Measurements from ENCODE around the gene PEX7. TPM values are rescaled to one million over a fixed set of nuclear protein-coding genes. Genes with fewer than 3 reads are reported as not detected.
A peak's percentile ranks its signal among the peaks of the same experiment; 100 is the strongest.
"Not testable (repeated sequence)": the region's sequence is repeated elsewhere in the genome, so short reads cannot be mapped to it uniquely, and the experiment has no call there.

Gene PEX7
- total RNA-seq, 1 experiment from 2014 or later: 8.1 TPM

GRCh38 chr6:136873748-136874147 is 51.4 kb downstream of the PEX7 start:
- H3K36me3 ChIP-seq (ENCODE audit: control insufficient read depth in 1 of 2, insufficient read depth in 2 of 2, low read length in 2 of 2): peaks cover 0 to 23% of the 10 kb centered on the region in 2 experiments; a peak in 2 of 4 replicates
- H3K9ac ChIP-seq (ENCODE audit: low read length): no peak overlapping the region
- H3K79me2 ChIP-seq (ENCODE audit: insufficient read depth, low read length): no peaks in the 10 kb centered on the region
- POLR2A ChIA-PET: no interaction called here
- H3K4me3 ChIP-seq (replicated peaks in 1 of 2; ENCODE audit: low read depth in 1 of 2, low read length in 2 of 2): no peak overlapping the region
- peaks cover 0 to 11% of the 10 kb centered on the region in 2 experiments; a peak in 1 of 4 replicates for H3K9me3 ChIP-seq (ENCODE audit: control insufficient read depth in 1 of 2, insufficient read depth in 1 of 2, low read depth in 1 of 2, low read length in 2 of 2)
- DNase-seq (ENCODE audit: low read depth, low spot score): peak; percentile 12
- H3K9me2 ChIP-seq (ENCODE audit: insufficient read depth): no peaks in the 10 kb centered on the region
- no peak overlapping the region for H3K27ac ChIP-seq (ENCODE audit: low read depth, low read length)
- H4K20me1 ChIP-seq (ENCODE audit: insufficient read depth): no peaks in the 10 kb centered on the region
- no peaks in the 10 kb centered on the region for H3K4me1 ChIP-seq (ENCODE audit: control insufficient read depth in 1 of 2, insufficient read depth in 2 of 2, low read length in 2 of 2)
- no TSS peak for BruUV-seq (replicated peaks)
- ATAC-seq: no peak
- CTCF ChIA-PET: no interaction called here
- no peak overlapping the region for H2AFZ ChIP-seq (ENCODE audit: low read depth, low read length, poor library complexity, severe bottlenecking)
- H3K27me3 ChIP-seq (ENCODE audit: insufficient read depth, low read length): no peaks in the 10 kb centered on the region
- TF ChIP-seq CEBPB (IDR thresholded peaks at IDR 0.05; ENCODE audit: low read depth) (no peak), CBX3 (IDR thresholded peaks at IDR 0.05; ENCODE audit: low read depth) (no peak), POLR2AphosphoS5 (IDR thresholded peaks at IDR 0.05; ENCODE audit: low read depth, low read length) (no peak), YY1 (IDR thresholded peaks at IDR 0.05; ENCODE audit: extremely low read depth, insufficient replicate concordance, low read depth, low read length) (no peak), POLR2A (IDR thresholded peaks at IDR 0.05; ENCODE audit: borderline replicate concordance, extremely low read depth, insufficient read depth, insufficient read length) (no peak), EGR1 (IDR thresholded peaks at IDR 0.05; ENCODE audit: low read depth) (no peak), SP1 (IDR thresholded peaks at IDR 0.05; ENCODE audit: low read depth) (no peak), ELF1 (IDR thresholded peaks at IDR 0.05; ENCODE audit: borderline replicate concordance, low read depth) (no peak), RAD21 (IDR thresholded peaks at IDR 0.05; ENCODE audit: low read depth) (no peak), FOSL1 (IDR thresholded peaks at IDR 0.05; ENCODE audit: low read depth) (no peak), MAX (IDR thresholded peaks at IDR 0.05) (no peak)
- TF ChIP-seq, protein P1, sequence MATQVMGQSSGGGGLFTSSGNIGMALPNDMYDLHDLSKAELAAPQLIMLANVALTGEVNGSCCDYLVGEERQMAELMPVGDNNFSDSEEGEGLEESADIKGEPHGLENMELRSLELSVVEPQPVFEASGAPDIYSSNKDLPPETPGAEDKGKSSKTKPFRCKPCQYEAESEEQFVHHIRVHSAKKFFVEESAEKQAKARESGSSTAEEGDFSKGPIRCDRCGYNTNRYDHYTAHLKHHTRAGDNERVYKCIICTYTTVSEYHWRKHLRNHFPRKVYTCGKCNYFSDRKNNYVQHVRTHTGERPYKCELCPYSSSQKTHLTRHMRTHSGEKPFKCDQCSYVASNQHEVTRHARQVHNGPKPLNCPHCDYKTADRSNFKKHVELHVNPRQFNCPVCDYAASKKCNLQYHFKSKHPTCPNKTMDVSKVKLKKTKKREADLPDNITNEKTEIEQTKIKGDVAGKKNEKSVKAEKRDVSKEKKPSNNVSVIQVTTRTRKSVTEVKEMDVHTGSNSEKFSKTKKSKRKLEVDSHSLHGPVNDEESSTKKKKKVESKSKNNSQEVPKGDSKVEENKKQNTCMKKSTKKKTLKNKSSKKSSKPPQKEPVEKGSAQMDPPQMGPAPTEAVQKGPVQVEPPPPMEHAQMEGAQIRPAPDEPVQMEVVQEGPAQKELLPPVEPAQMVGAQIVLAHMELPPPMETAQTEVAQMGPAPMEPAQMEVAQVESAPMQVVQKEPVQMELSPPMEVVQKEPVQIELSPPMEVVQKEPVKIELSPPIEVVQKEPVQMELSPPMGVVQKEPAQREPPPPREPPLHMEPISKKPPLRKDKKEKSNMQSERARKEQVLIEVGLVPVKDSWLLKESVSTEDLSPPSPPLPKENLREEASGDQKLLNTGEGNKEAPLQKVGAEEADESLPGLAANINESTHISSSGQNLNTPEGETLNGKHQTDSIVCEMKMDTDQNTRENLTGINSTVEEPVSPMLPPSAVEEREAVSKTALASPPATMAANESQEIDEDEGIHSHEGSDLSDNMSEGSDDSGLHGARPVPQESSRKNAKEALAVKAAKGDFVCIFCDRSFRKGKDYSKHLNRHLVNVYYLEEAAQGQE (IDR thresholded peaks at IDR 0.05; ENCODE audit: low read depth): no peak
- no peak overlapping the region for H3K4me2 ChIP-seq (ENCODE audit: low read length)
- intact Hi-C loops (cut with micrococcal nuclease): no loop called here
- RAD21 ChIA-PET (ENCODE audit: low non-redundant PET in 1 of 2, low total read pairs in 2 of 2, uncharacterized antibody in 2 of 2, unreplicated experiment in 2 of 2): no interaction called here

DNA sequence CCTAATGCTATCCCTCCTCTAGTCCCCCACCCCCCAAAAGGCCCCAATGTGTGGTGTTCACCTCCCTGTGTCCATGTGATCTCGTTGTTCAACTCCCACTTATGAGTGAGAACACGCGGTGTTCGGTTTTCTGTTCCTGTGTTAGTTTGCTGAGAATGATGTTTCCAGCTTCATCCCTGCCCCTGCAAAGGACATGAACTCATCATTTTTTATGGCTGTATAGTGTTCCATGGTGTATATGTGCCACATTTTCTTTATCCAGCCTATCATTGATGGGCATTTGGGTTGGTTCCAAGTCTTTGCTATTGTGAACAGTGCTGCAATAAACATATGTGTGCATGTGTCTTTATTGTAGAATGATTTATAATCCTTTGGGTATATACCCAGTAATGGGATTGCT is 54.1 kb downstream of the PEX7 start:
- H2AFZ ChIP-seq (ENCODE audit: low read depth, low read length, poor library complexity, severe bottlenecking); H3K27ac ChIP-seq (ENCODE audit: low read depth, low read length); H3K9me2 ChIP-seq (ENCODE audit: insufficient read depth); intact Hi-C loops (cut with micrococcal nuclease); ATAC-seq; CTCF ChIA-PET; POLR2A ChIA-PET; DNase-seq (ENCODE audit: low read depth, low spot score); H3K79me2 ChIP-seq (ENCODE audit: insufficient read depth, low read length); H3K4me1 ChIP-seq (ENCODE audit: control insufficient read depth in 1 of 2, insufficient read depth in 2 of 2, low read length in 2 of 2); H3K4me3 ChIP-seq (replicated peaks in 1 of 2; ENCODE audit: low read depth in 1 of 2, low read length in 2 of 2); H3K27me3 ChIP-seq (ENCODE audit: insufficient read depth, low read length); RAD21 ChIA-PET (ENCODE audit: low non-redundant PET in 1 of 2, low total read pairs in 2 of 2, uncharacterized antibody in 2 of 2, unreplicated experiment in 2 of 2); BruUV-seq (replicated peaks); H4K20me1 ChIP-seq (ENCODE audit: insufficient read depth); H3K9ac ChIP-seq (ENCODE audit: low read length); H3K4me2 ChIP-seq (ENCODE audit: low read length): not testable (repeated sequence)
- peaks cover 0 to 23% of the 10 kb centered on the region in 2 experiments; a peak in 2 of 4 replicates for H3K36me3 ChIP-seq (ENCODE audit: control insufficient read depth in 1 of 2, insufficient read depth in 2 of 2, low read length in 2 of 2)
- H3K9me3 ChIP-seq (ENCODE audit: control insufficient read depth in 1 of 2, insufficient read depth in 1 of 2, low read depth in 1 of 2, low read length in 2 of 2): peaks cover 0 to 11% of the 10 kb centered on the region in 2 experiments; a peak in 1 of 4 replicates

Data from HCT116 (cell line).